GM12878 (cell line): ENCODE data around the gene VDR. TPM values are rescaled to one million over a fixed set of nuclear protein-coding genes. Genes with fewer than 3 reads are reported as not detected.

Experiments used
- ATF2 ChIP-seq: IDR thresholded peaks from 2 replicates; pipeline ENCODE4 v1.6.1; 2012; ENCODE audit warnings: low read length, inconsistent platforms
- BCLAF1 ChIP-seq: fragments of 450-650 bp; IDR thresholded peaks from 2 replicates; pipeline ENCODE4 v1.6.1; 2017; ENCODE audit warnings: antibody characterized with exemption, mild to moderate bottlenecking, moderate library complexity
- ETV6 ChIP-seq, 2 experiments: fragments of 450-650 bp in 1 of 2; IDR thresholded peaks in 1 of 2; conservative IDR thresholded peaks in 1 of 2; 2 replicates each; pipeline ENCODE4 v1.6.1; 2014; ENCODE audit warnings: antibody characterized with exemption in 1 of 2, borderline replicate concordance in 1 of 2, low read depth in 1 of 2, mild to moderate bottlenecking in 1 of 2, moderate library complexity in 1 of 2
- RELA ChIP-seq: fragments of 450-650 bp; IDR thresholded peaks from 2 replicates; pipeline ENCODE4 v1.8.0; 2014; ENCODE audit warnings: borderline replicate concordance; ENCODE audit not compliant: partially characterized antibody
- polyA plus RNA-seq, 11 experiments: library from polyadenylated mRNA; depleted of rRNA in 4 of 11; unstranded in 6 of 11; stranded (reverse) in 5 of 11; fragments of >200 nt; fragmentation: Nextera tagmentation in 4 of 11; fragmentation: Illumina TruSeq in 1 of 11; extraction: Ambion mirVana in 4 of 11; extraction: Trizol in 1 of 11; gene quantifications; 1 replicate in 1 of 11; 2 replicates in 10 of 11; pipeline versions ENCODE4 v1.2.1 to v1.2.3, GENCODE V29; 2011 to 2016; ENCODE audit warnings: inconsistent platforms in 2 of 11, missing spikeins in 2 of 11, low read depth in 1 of 11
- total RNA-seq, 4 experiments: library from RNA; depleted of rRNA in 3 of 4; stranded (reverse); fragments of >200 nt in 3 of 4; fragmentation: Illumina TruSeq in 1 of 4; extraction: Trizol in 1 of 4; gene quantifications; 2 replicates each; pipeline versions ENCODE4 v1.2.1 to v1.2.3, GENCODE V29; 2013 to 2021
- TF ChIP-seq, protein P1 (sequence below): IDR thresholded peaks from 2 replicates; pipeline ENCODE4 v1.6.1; 2011; ENCODE audit warnings: low read depth, low read length, improper control_type of control experiment, borderline replicate concordance
- TF ChIP-seq, protein P2 (sequence below): fragments of 450-650 bp; formaldehyde crosslinking; IDR thresholded peaks from 2 replicates; pipeline ENCODE4 v1.4.0; 2022; ENCODE audit warnings: mild to moderate bottlenecking, moderate library complexity
- TF ChIP-seq, protein P3 (sequence below): fragments of 450-650 bp; IDR thresholded peaks from 2 replicates; pipeline ENCODE4 v1.6.1; 2017; ENCODE audit warnings: mild to moderate bottlenecking, moderate library complexity

Gene VDR
- total and polyA plus RNA-seq, 10 of the 15 experiments (the other 5 are each of a cell fraction or from before 2014, with no cell fraction given), result 0.27 to 7.9 (median 3.0) TPM

DNA sequence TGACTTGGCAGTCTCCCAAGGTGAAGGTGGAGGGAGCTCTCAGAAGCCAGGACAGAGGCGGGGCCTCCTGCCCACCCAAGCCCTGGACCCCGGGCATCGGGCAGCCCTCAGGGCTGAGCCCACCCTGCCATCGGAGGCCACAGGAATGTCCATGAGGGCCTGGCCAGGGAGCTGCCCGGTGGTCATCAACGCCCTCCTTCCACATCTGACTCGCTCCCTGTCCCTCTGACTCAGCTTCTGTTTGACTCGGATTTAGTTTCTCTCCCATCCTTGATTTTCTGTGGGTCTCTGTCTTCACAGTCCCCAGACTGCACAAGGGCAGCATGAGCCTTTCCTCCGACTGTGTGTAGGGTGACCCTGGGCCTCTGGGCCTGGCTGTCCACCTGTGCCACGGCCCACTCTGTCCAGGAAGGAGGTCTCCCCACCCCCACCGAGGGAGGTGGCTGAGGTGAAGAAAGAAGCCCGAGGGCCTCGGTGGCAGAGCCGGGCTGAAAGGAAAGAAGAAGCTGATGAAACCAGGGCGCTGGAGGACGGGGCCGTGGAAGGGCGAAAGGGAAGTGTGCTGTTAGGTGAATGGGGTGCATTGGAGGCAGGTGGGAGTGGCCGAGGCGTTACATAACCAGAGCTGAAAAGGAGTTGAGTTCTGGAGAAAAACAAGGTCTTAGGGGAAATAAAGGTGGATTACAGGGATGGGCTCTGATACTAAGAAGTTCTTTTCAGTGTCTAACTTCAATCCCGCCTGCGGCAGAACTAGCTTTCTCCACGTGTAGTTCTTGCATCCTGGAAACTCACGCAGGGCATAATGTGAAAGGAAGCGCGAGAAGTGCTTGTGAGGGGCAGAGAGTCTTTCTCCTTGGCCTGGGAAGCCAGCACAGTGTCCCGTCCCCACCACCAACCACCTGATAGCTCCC is 41.9 kb upstream of the VDR start (continued):
- TF ChIP-seq BCLAF1 (no peak), ATF2 (no peak), ETV6 (conservative IDR thresholded peaks at IDR 0.05 in 1 of 2, IDR thresholded peaks at IDR 0.05 in 1 of 2; ENCODE audit: borderline replicate concordance in 1 of 2, low read depth in 1 of 2) (no peak), RELA (no peak)
- TF ChIP-seq, protein P1, sequence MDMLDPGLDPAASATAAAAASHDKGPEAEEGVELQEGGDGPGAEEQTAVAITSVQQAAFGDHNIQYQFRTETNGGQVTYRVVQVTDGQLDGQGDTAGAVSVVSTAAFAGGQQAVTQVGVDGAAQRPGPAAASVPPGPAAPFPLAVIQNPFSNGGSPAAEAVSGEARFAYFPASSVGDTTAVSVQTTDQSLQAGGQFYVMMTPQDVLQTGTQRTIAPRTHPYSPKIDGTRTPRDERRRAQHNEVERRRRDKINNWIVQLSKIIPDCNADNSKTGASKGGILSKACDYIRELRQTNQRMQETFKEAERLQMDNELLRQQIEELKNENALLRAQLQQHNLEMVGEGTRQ, result no peak
- TF ChIP-seq, protein P2, sequence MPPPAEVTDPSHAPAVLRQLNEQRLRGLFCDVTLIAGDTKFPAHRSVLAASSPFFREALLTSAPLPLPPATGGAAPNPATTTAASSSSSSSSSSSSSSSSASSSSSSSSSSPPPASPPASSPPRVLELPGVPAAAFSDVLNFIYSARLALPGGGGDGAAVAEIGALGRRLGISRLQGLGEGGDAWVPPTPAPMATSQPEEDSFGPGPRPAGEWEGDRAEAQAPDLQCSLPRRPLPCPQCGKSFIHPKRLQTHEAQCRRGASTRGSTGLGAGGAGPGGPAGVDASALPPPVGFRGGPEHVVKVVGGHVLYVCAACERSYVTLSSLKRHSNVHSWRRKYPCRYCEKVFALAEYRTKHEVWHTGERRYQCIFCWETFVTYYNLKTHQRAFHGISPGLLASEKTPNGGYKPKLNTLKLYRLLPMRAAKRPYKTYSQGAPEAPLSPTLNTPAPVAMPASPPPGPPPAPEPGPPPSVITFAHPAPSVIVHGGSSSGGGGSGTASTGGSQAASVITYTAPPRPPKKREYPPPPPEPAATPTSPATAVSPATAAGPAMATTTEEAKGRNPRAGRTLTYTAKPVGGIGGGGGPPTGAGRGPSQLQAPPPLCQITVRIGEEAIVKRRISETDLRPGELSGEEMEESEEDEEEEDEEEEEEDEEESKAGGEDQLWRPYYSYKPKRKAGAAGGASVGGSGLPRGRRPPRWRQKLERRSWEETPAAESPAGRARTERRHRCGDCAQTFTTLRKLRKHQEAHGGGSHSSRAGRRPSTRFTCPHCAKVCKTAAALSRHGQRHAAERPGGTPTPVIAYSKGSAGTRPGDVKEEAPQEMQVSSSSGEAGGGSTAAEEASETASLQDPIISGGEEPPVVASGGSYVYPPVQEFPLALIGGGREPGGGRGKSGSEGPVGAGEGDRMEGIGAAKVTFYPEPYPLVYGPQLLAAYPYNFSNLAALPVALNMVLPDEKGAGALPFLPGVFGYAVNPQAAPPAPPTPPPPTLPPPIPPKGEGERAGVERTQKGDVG, result no peak
- TF ChIP-seq, protein P3, sequence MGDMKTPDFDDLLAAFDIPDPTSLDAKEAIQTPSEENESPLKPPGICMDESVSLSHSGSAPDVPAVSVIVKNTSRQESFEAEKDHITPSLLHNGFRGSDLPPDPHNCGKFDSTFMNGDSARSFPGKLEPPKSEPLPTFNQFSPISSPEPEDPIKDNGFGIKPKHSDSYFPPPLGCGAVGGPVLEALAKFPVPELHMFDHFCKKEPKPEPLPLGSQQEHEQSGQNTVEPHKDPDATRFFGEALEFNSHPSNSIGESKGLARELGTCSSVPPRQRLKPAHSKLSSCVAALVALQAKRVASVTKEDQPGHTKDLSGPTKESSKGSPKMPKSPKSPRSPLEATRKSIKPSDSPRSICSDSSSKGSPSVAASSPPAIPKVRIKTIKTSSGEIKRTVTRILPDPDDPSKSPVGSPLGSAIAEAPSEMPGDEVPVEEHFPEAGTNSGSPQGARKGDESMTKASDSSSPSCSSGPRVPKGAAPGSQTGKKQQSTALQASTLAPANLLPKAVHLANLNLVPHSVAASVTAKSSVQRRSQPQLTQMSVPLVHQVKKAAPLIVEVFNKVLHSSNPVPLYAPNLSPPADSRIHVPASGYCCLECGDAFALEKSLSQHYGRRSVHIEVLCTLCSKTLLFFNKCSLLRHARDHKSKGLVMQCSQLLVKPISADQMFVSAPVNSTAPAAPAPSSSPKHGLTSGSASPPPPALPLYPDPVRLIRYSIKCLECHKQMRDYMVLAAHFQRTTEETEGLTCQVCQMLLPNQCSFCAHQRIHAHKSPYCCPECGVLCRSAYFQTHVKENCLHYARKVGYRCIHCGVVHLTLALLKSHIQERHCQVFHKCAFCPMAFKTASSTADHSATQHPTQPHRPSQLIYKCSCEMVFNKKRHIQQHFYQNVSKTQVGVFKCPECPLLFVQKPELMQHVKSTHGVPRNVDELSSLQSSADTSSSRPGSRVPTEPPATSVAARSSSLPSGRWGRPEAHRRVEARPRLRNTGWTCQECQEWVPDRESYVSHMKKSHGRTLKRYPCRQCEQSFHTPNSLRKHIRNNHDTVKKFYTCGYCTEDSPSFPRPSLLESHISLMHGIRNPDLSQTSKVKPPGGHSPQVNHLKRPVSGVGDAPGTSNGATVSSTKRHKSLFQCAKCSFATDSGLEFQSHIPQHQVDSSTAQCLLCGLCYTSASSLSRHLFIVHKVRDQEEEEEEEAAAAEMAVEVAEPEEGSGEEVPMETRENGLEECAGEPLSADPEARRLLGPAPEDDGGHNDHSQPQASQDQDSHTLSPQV, result no peak
- TF ChIP-seq, all 136 proteins: peak for 0
